ENCODE measurements around the gene CDR2.
"Not testable (repeated sequence)": the region's sequence is repeated elsewhere in the genome, so short reads cannot be mapped to it uniquely, and the experiment has no call there.

The CDR2 gene

GRCh38 chr16:22374311-22375116 lies at the start of gene CDR2:
Gene CDR2, minus strand, starts transcription at chr16:22374619. Its CDS starts 310 bp downstream, at chr16:22374309.
- DNase-seq = peak; percentile 98

- no peak for DNase-seq
Measured at GRCh38 chr16:22423716-22424115, 49.3 kb upstream of the CDR2 start.

- DNase-seq = no peak
Measured at GRCh38 chr16:22421136-22421535, 46.7 kb upstream of the CDR2 start.

GRCh38 chr16:22420606-22421135 lies 46.3 kb upstream of the CDR2 start:
- no peak for DNase-seq

GRCh38 chr16:22419908-22420307 lies 45.5 kb upstream of the CDR2 start:
- DNase-seq = no peak

GRCh38 chr16:22418826-22419225 lies 44.4 kb upstream of the CDR2 start:
- no peak for DNase-seq

GRCh38 chr16:22417798-22418197 lies 43.4 kb upstream of the CDR2 start:
- not testable (repeated sequence) for DNase-seq

DNA sequence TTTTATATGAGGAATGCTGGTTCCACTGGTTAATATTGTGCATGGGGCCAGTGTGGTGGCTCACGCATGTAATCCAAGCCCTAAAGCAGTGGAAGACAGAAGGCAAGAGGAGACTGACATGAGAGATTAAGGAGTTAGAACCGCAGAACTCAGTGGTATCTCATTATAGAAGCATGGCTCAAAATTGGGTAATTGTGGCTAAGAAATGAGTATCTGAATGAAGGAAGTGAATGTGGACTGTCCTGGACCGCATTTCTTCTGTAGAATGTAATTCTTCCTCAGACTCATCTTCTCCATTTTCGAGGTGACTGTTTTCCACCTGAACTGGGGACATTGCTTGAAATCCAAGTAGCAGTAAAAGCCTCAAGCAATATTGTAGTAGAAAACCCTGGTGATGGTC lies 42.6 kb upstream of the CDR2 start:
- no peak for DNase-seq

GRCh38 chr16:22413819-22414218 lies 39.4 kb upstream of the CDR2 start:
- no peak for DNase-seq

GRCh38 chr16:22407486-22407885 lies 33.1 kb upstream of the CDR2 start:
- no peak for DNase-seq

- no peak for DNase-seq
Measured at GRCh38 chr16:22402191-22402590, 27.8 kb upstream of the CDR2 start.

DNA sequence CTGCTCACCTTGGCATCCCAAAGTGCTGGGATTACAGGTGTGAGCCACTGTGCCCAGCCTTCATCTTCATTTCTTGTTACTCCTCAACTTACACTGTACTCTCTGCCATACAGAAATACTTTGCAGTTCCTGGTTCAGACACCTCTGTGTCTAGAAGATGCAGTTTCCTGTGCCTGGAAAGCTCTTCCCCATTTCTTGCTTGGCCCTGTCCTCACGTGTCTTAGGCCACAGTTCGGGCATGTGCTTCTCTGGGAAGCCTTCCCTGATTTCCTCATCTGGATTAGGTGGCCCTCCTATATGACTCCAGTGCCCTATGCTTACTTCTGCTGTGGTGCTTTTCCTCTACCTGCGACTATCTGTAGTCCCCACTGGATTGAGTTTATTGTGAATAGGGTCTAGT lies 26.5 kb upstream of the CDR2 start:
- DNase-seq = no peak

GRCh38 chr16:22397931-22398330 lies 23.5 kb upstream of the CDR2 start:
- DNase-seq = no peak

- DNase-seq = no peak
Measured at GRCh38 chr16:22397464-22397863, 23.0 kb upstream of the CDR2 start.

DNA sequence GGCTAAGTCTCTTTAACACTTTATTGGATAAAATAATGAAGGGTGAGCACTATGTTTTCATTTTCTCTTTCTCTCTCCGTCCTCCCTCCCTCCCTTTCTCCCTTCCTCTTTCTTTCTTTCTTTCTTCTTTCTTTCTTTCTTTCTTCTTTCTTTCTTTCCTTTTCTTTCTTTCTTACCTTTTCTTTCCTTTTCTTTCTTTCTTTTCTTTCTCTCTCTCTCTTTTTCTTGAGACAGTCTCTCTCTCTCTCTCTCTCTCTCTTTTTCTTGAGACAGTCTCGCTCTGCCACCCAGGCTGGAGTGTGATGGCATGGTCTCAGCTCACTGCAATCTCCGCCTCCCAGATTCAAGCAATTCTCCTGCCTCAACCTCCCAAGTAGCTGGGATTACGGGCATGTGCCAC lies 21.5 kb upstream of the CDR2 start:
- no peak for DNase-seq

- DNase-seq = no peak
Measured at GRCh38 chr16:22394121-22394520, 19.7 kb upstream of the CDR2 start.

DNA sequence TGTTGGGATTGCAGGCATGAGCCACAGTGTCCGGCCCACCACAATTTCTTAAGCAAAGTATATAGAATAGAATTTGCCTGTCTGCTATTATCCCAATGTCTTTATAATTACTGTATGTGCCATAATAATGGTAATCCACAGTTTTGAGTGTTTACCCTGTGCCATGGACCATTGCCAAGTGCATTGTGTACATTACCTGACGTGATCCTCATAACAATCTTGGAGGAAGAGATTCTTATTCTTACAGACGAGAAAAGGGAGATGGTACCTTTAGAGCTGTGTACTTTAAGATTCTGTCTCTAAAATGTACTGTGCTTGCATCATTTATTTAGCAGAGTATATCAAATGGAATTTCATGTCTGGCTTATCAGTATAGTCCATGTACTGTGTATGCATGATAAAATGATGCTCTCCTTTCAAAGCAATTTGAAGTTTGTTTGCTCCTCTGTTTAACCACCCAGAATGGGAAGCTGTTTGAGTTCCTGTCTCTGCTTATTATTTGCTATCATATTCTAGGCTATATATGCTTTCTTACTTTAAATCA lies 13.8 kb upstream of the CDR2 start:
- peak; percentile 2 for DNase-seq

DNA sequence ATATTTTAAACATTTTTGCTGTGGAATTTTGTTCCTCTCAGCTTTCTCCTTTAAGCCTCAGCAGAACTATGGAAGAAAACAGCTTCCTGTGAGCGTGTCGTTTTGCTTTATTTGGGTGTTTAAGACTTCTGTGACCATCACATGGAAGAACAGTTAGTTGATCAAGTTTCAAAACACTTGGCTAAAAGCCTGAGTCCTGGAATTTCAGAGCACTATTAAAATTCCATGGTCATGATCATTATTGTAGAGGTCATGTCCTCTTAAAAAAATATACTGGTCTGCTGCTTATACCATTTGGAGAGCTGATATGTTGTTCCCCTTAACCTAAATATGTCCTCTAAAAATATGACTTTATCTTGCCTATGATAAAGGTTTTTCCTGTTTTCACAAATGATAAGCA lies 12.6 kb upstream of the CDR2 start:
- no peak for DNase-seq

DNA sequence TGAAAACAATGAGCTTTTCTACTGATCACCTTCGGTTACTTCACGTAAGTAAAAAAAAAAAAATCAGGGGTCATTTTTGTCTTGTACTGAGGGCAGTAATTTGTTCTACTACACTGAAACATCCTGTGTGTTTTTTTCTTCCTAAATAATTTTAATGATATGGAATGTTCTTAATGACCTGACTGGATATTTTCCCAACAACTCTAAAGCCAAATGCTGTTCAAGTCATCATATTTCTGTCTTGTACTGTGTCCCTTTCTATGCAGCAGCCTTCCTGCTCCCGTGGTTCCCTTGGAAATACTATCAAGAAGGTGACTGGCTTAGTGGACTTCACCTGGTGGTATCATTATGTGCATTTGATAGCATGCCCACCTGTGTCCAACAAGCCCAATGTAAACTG lies 10.8 kb upstream of the CDR2 start:
- no peak for DNase-seq

DNA sequence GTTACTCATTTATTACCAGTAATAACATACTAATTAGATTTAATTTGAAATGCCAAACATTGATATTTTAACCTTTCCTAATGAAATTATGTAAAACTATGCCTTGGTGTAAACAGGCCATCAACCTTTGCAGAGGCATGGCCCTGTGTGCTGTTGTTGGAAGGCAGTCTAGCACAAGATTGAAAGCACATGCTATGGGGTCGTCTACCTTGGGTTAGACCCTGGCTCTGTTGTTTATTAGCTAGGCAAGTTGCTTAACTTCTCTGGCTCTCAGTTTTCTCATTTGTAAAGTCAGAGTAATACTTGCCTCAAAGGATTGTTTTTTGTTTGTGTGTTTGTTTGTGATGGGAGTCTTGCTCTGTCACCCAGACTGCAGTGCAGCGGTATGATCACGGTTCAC lies 9.4 kb upstream of the CDR2 start:
- no peak for DNase-seq

GRCh38 chr16:22381392-22381791 lies 7.0 kb upstream of the CDR2 start:
- DNase-seq = no peak

GRCh38 chr16:22380529-22380928 lies 6.1 kb upstream of the CDR2 start:
- DNase-seq = no peak

DNA sequence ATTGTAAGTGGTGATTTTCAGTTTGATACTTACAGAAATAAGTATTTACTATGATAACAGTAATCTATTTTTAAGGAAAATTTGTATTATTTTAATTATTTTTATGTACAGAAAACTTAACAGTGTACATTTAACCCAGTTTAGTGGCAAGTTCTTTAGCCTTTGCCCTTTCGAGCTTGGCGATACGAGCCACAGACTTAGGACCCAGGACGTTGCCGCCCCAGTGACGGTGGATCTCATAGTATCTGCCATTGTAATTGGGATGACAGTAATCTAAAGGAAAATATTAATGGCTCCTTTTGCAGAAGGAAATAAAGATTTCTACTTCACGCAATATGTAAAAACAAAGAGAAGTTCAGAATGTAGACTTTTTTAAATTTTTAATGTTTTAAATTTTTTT lies 5.2 kb upstream of the CDR2 start:
- DNase-seq = no peak

GRCh38 chr16:22375963-22376640 lies 1.7 kb upstream of the CDR2 start:
- no peak for DNase-seq

All from NCI-H345 (cell line).